ENCODE results near the gene ALX4. TPM values are rescaled to one million over a fixed set of nuclear protein-coding genes. Genes with fewer than 3 reads are reported as not detected.

ALX4 gene
- total and polyA plus RNA-seq, 2 of the 8 experiments (the other 6 are each of a cell fraction or from before 2014, with no cell fraction given): not detected

DNA sequence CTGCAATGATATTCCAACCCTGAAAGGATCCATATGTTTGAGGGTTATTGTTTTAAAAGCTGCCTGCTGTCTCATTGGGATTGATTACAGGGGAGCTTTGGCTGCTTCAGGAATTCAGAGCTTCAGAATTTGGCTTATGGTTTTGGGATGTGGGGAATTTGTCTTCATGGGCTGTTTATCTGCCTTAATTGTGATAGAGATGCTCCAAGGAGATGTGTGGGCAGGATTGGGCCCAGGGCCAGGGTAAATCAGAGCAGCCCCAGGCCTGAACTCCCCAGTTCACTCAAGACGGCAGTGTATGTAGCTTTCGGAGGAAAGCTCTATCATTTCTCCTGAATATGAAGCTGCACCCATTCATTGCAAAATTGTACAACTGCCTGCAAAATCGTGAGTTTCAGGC lies 88.5 kb downstream of the ALX4 start:
- DNase-seq (ENCODE audit: low read depth in 1 of 2, low spot score in 2 of 2) (no peak), FAIRE-seq (no peak)
- Histone ChIP-seq H2BK5ac (ENCODE audit: low read depth, low read length) (no peak overlapping the region), H4K8ac (ENCODE audit: extremely low read depth, insufficient read depth, low read length) (no peak overlapping the region), H3K4ac (replicated peaks; ENCODE audit: insufficient read length, low read depth, low read length) (no peak overlapping the region), H4K5ac (ENCODE audit: insufficient read length, low read depth, low read length) (no peak overlapping the region), H4K91ac (replicated peaks; ENCODE audit: insufficient read length, low read length) (no peak overlapping the region), H3K27ac (ENCODE audit: low read depth, low read length) (no peak overlapping the region), H3K36me3 (ENCODE audit: control insufficient read depth in 2 of 4, insufficient read depth in 4 of 4, low read length in 3 of 4) (no peaks in the 10 kb centered on the region), H3K9ac (replicated peaks in 1 of 4; ENCODE audit: extremely low read depth in 1 of 4, low read depth in 3 of 4, low read length in 3 of 4) (no peak overlapping the region), H3K18ac (ENCODE audit: extremely low read depth, low read length) (no peak overlapping the region), H3K79me1 (ENCODE audit: low read depth, low read length) (no peaks in the 10 kb centered on the region), H2BK15ac (ENCODE audit: low read length) (no peak overlapping the region), H3K27me3 (replicated peaks in 1 of 4; ENCODE audit: control insufficient read depth in 3 of 4, extremely low read depth in 1 of 4, insufficient read depth in 3 of 4, low read length in 3 of 4) (no peaks in the 10 kb centered on the region), H3K4me3 (ENCODE audit: extremely low read depth in 1 of 4, insufficient read depth in 2 of 4, low read depth in 3 of 4, low read length in 4 of 4) (no peak overlapping the region), H3K4me2 (ENCODE audit: insufficient read depth in 1 of 2, low read depth in 2 of 2, low read length in 2 of 2) (no peak overlapping the region), H3K4me1 (replicated peaks in 1 of 4; ENCODE audit: control insufficient read depth in 3 of 4, insufficient read depth in 4 of 4, low read length in 3 of 4) (no peaks in the 10 kb centered on the region), H3K23ac (ENCODE audit: insufficient read length) (no peak overlapping the region), H3K9me3 (ENCODE audit: insufficient read depth in 2 of 2, low read depth in 1 of 2, low read length in 1 of 2) (no peaks in the 10 kb centered on the region), H2BK120ac (replicated peaks; ENCODE audit: low read depth, low read length) (no peak overlapping the region), H2BK12ac (ENCODE audit: low read depth, low read length) (no peak overlapping the region), H2AK5ac (ENCODE audit: low read depth, low read length) (no peak overlapping the region), H2AFZ (ENCODE audit: low read length) (no peak overlapping the region), H2BK20ac (ENCODE audit: low read length) (no peak overlapping the region), H4K20me1 (replicated peaks in 1 of 2; ENCODE audit: control insufficient read depth in 1 of 2, insufficient read depth in 2 of 2, low read length in 2 of 2) (no peaks in the 10 kb centered on the region), H3K79me2 (ENCODE audit: control insufficient read depth in 1 of 2, insufficient read depth in 2 of 2, low read length in 2 of 2) (no peaks in the 10 kb centered on the region), H3K23me2 (ENCODE audit: low read depth, low read length) (no peaks in the 10 kb centered on the region), H3K14ac (ENCODE audit: insufficient read length) (no peak overlapping the region), H3K56ac (replicated peaks; ENCODE audit: insufficient read length, low read depth, low read length) (no peak overlapping the region)
- ChIA-PET POLR2A (ENCODE audit: partially characterized antibody) (no interaction called here), CTCF (ENCODE audit: partially characterized antibody) (interaction anchor here (2.9 kb wide), 1 partner anchor 88 kb away, joined by 8 read pairs; no protein-coding TSS in a partner anchor)
- WGBS, 2 experiments (ENCODE audit: extremely low coverage in 1 of 2, insufficient coverage in 1 of 2, insufficient read length in 1 of 2, insufficient replicate concordance in 2 of 2, low coverage in 1 of 2, low lambda C conversion rate in 2 of 2, missing lambda C conversion rate in 1 of 2): 80% methylated on average over 3 of the region's 3 CpGs; no CpG with 5 or more reads in 1 of the 2 experiments
- TF ChIP-seq, protein P1, sequence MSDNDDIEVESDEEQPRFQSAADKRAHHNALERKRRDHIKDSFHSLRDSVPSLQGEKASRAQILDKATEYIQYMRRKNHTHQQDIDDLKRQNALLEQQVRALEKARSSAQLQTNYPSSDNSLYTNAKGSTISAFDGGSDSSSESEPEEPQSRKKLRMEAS (IDR thresholded peaks at IDR 0.05): no peak
- TF ChIP-seq RAD21 (IDR thresholded peaks at IDR 0.05 in 1 of 2, conservative IDR thresholded peaks at IDR 0.05 in 1 of 2; ENCODE audit: low read depth in 2 of 2, low read length in 2 of 2): no peak
- no peak for TF ChIP-seq JUN (IDR thresholded peaks at IDR 0.05; ENCODE audit: low read depth, low read length)
- no peak for TF ChIP-seq BACH1 (IDR thresholded peaks at IDR 0.05; ENCODE audit: low read length)
- TF ChIP-seq KDM4A (IDR thresholded peaks at IDR 0.05; ENCODE audit: low read depth, low read length, severe bottlenecking): no peak
- no peak for TF ChIP-seq HDAC6 (IDR thresholded peaks at IDR 0.05; ENCODE audit: low read depth, low read length)
- TF ChIP-seq, protein P2, sequence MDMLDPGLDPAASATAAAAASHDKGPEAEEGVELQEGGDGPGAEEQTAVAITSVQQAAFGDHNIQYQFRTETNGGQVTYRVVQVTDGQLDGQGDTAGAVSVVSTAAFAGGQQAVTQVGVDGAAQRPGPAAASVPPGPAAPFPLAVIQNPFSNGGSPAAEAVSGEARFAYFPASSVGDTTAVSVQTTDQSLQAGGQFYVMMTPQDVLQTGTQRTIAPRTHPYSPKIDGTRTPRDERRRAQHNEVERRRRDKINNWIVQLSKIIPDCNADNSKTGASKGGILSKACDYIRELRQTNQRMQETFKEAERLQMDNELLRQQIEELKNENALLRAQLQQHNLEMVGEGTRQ (IDR thresholded peaks at IDR 0.05; ENCODE audit: low read length): no peak
- TF ChIP-seq EGR1 (IDR thresholded peaks at IDR 0.05; ENCODE audit: borderline replicate concordance, low read depth, low read length): no peak
- no peak for TF ChIP-seq TCF12 (IDR thresholded peaks at IDR 0.05; ENCODE audit: low read depth, low read length)
- no peak for TF ChIP-seq BCL11A (IDR thresholded peaks at IDR 0.05; ENCODE audit: low read depth in 2 of 2, low read length in 2 of 2)
- no peak for TF ChIP-seq CEBPB (IDR thresholded peaks at IDR 0.05; ENCODE audit: low read depth, low read length)
- TF ChIP-seq BRCA1 (IDR thresholded peaks at IDR 0.05; ENCODE audit: low read depth, low read length): no peak
- no peak for TF ChIP-seq SP4 (IDR thresholded peaks at IDR 0.05; ENCODE audit: low read length)
- TF ChIP-seq MAFK (IDR thresholded peaks at IDR 0.05; ENCODE audit: low read depth, low read length): no peak
